DND-41 (cell line): ENCODE data around the gene ABAT.

Experiments used
- EZH2 ChIP-seq: IDR thresholded peaks from 3 replicates; pipeline ENCODE4 v1.6.1; 2012; ENCODE audit warnings: borderline replicate concordance, low read depth, mild to moderate bottlenecking, moderate library complexity, low read length, inconsistent platforms; ENCODE audit not compliant: severe bottlenecking
- TF ChIP-seq, protein P1 (sequence below): IDR thresholded peaks from 2 replicates; pipeline ENCODE4 v1.5.1; 2012; ENCODE audit warnings: borderline replicate concordance, low read length, moderate library complexity, mild to moderate bottlenecking; ENCODE audit not compliant: poor library complexity, severe bottlenecking; ENCODE audit errors: extremely low read depth

DNA sequence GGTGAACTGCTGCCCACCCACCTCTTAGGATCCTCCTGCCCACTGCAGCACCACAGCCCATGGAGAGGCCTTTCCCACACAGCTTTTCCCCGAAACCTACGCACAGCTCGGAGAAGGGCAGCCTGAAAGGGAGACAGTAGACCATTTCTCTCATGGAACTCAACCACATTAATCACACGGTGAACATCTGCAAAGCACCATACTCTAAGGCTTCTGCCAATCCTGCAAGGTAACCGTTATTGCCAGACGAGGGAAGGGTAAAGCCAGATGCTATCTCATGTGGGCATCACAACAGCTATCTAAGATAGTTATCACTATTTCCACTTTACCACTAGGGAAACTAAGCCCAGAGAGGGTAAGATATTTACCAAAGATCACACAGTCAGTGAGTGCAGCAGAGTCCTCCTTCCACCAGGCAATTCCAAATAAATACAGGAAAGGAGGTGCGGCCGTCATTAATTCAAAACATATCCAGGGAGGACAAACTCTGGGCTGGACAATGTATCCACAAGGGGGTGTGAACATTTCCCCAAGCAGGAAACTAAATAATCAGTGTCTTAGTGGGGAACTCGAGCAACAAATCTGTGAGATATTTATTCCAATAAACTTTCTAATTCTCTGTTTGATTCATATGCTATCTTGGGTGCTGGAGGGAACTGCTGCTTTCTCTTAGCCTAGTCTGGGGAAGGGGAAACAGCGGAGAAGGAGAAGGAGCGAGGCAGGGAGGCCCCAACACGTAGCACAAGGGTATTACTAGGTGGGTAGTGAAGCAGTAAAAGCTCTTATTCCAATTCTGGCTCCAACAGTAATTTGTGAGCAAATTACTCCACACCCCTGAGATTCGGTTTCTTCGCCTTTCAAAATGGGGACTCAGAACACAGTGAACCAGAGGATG is 122.3 kb downstream of the ABAT start:
- TF ChIP-seq, protein P1, sequence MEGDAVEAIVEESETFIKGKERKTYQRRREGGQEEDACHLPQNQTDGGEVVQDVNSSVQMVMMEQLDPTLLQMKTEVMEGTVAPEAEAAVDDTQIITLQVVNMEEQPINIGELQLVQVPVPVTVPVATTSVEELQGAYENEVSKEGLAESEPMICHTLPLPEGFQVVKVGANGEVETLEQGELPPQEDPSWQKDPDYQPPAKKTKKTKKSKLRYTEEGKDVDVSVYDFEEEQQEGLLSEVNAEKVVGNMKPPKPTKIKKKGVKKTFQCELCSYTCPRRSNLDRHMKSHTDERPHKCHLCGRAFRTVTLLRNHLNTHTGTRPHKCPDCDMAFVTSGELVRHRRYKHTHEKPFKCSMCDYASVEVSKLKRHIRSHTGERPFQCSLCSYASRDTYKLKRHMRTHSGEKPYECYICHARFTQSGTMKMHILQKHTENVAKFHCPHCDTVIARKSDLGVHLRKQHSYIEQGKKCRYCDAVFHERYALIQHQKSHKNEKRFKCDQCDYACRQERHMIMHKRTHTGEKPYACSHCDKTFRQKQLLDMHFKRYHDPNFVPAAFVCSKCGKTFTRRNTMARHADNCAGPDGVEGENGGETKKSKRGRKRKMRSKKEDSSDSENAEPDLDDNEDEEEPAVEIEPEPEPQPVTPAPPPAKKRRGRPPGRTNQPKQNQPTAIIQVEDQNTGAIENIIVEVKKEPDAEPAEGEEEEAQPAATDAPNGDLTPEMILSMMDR, result peak; percentile 24
- no peak for TF ChIP-seq EZH2
